ENCODE data around the gene SLMAP. TPM values are rescaled to one million over a fixed set of nuclear protein-coding genes. Genes with fewer than 3 reads are reported as not detected.

Gene SLMAP
- total RNA-seq, 1 donor from 2014 or later, result 37.8 TPM

DNA sequence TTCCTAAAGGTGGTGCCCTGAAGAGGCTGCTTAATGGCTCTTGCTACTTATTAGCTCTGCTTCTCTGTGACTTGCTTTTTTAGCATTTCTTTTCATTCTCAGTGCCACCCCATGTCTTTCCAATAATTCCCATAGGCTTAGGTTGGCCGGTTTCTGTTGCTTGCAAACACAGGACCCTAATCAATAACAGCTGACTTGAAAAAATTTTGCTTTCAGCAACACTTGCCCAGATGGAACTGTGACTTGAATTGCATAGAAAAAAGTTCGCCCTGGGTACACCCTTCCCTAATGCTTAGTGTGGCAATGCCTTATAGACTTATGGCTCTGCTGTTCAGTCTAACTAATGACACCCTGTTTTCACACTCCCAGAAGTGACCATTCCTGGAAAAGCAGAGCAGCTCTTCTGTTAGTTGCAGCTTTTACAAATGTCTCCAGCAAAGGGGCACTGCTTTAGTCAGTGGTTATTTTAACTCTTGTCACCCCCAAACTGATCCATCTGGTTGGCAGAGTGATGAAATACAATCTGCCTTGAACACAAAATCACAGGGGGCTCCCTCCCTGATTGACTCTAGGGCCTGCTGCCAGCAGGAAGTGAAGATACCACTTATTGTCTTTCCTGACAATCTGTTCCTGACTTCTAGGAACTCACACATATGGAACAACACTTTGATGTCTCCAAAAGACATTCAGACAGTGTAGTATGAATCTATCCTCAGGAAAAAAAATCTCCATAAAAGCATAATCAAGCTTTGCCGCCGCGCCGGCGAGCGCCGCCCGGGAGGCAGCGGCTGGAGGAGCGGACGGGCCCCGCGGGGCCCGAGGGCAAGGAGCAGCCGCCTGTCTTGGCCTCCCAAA lies 9.7 kb upstream of the SLMAP start:
- DNase-seq (ENCODE audit: extremely low read depth, low read depth, low spot score), result no peak

DNA sequence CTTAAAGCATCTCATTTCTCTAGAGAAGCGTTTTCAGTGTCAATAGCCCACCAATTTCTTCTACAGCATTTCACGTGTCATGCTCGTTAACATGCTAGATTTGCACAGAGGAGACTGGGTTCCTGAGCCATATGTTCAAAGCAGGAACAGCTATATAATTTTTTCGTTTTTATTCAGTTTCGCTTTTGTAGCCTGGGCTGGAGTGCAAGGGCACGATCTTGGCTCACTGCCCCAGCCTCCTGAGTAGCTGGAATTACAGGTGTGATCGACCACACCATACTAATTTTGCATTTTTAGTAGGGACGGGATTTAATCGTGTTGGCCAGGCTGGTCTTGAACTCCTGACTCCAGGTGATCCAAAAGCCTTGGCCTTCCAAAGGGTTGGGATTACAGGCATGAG lies 6.6 kb upstream of the SLMAP start:
- DNase-seq (ENCODE audit: extremely low read depth, low read depth, low spot score), result no peak

DNA sequence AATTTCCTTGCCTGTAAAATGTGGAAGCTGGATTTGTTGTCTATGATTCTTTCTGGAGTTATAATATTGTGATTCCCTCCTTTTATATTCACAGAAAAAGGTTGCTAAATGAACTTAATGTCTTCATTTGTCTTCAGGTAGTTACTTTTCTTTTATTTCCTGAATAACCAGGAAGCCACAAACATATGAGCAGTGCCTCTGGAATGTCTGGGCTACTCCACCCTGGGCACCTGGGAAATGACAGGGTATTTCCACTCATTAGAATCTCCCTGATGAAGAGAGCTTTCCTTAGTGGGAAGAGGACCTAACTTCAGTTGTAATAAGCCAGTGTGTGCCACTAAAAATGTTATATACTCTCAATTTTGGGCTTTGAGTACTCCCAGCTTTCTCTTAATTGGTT lies 3.8 kb upstream of the SLMAP start:
- no peak for DNase-seq (ENCODE audit: extremely low read depth, low read depth, low spot score)

DNA sequence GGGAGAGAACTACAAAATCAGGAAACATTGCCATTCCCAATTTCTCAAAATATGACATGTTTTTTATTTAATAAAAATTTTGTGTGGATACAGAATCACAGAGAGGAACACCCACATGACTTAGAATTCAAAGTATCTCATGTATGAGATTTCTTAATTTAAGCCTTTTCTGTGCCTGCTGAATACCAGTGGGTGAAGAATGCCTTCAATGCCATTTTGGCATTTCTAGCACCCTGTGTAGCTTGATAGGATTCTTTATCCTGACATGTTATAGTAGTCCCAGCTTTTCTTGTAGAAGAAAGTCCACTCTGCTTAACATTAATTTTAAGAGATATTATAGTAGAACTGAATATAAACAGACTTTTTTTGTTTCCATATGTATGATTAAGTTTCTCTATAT lies 3.1 kb upstream of the SLMAP start:
- no peak for DNase-seq (ENCODE audit: extremely low read depth, low read depth, low spot score)

DNA sequence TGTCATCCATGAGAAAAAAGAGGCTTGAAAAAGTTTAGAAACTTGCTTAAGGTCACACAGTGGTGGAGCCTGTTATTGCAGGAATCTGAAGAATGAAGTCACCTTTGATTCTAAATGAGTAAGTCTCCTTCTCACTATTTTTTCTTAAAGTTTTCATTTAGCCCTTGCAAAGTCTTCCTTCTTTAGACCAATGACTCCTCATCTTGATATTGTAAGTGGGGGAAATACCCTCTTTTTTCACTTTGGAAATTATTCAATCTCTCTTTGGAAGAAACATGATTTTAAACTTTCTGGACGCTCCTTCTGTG lies 787 bp upstream of the SLMAP start:
- peak; percentile 42 for DNase-seq (ENCODE audit: extremely low read depth, low read depth, low spot score)

DNA sequence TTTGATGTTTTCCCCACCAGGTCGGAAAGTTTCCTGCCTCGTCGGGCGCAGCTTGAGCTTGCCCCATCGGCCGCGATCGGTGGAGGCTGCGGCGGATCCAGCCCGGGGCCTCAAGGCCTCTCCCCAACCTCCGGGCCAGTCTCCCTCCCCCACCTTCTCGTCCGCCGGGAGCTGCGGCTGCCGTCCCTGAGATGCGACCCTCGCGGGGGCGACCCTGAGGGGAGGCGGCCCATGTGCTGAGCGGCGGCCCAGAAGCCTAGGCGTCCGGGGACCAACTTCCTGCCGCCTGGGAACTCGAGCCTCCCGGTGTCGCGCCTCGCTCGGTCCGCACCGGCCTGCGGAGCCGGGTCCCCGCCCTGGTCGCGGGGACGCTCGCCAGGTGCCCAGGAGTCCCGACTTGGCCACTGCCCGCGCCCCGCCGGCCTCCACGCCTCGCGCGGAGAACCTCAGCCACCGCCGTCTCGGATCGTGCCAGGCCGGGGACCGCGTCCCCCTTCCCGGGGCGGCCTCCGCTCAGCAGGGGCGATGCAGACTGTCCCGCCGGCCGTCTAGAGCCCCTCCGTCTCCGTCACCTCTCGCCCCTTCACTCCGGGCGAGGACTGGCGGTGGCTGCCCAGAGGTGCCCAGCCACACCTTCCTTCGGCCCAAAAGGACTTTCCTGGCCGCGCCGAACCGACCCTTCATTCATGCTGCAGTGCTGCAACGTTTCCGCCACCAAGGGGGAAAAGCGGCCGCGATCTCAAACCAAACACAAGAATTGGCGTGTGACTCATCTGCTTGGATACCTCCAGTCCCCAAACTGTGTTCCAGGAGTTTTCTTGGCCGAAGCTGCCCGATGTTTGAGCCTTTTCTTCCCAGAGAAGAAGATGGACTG lies 656 bp downstream of the SLMAP start:
- DNase-seq (ENCODE audit: extremely low read depth, low read depth, low spot score), result no peak

- DNase-seq (ENCODE audit: extremely low read depth, low read depth, low spot score), result no peak
Observed at GRCh38 chr3:57757642-57758297, 1.7 kb downstream of the SLMAP start.

GRCh38 chr3:57758686-57759085 lies 2.6 kb downstream of the SLMAP start:
- DNase-seq (ENCODE audit: extremely low read depth, low read depth, low spot score), result no peak

DNA sequence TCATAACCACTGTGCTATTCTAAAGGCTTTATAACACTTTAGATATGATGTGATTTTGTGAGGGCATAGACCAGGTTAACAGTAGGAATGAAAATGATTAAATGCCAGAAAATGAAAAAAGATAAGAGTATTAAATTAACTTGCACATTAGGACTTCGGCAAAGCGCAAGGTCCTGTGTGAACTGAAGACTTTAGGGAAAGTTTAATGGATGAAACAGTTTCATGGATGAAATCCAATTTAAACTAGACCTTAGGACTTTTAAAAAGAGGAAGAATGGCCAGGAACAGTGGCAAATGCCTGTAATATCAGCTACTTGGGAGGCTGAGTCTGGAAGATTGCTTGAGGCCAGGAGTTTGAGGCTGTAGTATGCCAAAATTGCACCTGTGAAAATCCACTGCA lies 8.7 kb downstream of the SLMAP start:
- DNase-seq (ENCODE audit: extremely low read depth, low read depth, low spot score), result no peak

- DNase-seq (ENCODE audit: extremely low read depth, low read depth, low spot score), result no peak
Observed at GRCh38 chr3:57768595-57768994, 12.5 kb downstream of the SLMAP start.

DNA sequence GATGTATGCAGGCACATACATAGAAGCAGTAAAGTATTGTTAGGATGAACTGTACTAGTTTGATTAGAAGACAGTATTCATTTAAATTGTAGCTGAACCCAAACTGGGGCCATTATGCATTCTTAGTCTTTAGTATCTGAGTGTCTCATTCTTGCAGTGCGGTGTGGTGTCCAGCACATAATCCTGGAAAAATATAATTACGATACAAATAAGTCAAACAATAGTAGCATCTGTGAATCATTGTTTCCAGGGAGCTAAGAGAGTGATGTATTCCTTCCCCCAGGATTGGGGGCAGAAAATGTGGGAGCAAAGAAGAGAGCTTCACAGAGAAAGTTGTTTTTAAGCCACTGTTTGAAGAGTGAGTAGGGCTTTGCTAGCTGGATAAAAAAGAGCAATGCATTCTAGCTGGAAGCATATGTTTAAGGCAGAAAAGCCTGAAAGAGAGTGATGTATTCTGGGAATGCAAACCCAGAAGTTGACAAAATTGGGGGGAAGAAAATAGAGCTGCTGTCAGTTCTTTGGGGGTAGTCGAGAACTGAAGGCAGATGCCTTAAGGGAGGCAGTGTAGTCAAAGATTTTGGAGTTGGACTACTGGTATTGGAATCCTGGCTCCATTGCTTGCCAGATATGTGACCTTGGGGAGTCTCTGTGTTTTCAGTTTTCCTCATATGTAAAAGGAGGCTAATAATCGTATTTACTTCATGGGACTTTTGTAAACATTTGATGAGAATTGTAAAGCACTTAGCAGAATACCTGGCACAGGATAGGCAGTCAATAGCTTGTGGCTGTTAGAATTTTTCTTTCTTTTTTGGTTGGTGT lies 14.1 kb downstream of the SLMAP start:
- no peak for DNase-seq (ENCODE audit: extremely low read depth, low read depth, low spot score)

DNA sequence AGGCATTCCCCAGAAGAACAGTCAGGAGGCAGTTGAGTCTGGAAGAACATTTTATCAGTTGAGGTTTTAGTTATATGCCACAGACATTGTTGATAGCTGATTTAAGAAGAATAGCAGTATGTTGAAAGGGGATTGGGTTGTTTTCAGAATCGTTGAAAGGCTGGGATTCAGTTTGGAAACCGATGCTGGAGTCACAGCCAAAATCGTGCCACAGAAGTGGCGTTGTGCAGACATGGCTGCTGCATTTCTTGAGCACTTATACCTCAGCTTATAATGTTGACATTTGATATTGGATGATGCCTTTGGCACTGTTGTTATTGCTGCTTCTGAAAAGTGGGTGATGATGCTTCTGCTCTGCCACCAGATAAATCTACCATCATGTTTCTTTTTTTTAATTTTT lies 16.1 kb downstream of the SLMAP start:
- no peak for DNase-seq (ENCODE audit: extremely low read depth, low read depth, low spot score)

- no peak for DNase-seq (ENCODE audit: extremely low read depth, low read depth, low spot score)
Observed at GRCh38 chr3:57777774-57778173, 21.7 kb downstream of the SLMAP start.

DNA sequence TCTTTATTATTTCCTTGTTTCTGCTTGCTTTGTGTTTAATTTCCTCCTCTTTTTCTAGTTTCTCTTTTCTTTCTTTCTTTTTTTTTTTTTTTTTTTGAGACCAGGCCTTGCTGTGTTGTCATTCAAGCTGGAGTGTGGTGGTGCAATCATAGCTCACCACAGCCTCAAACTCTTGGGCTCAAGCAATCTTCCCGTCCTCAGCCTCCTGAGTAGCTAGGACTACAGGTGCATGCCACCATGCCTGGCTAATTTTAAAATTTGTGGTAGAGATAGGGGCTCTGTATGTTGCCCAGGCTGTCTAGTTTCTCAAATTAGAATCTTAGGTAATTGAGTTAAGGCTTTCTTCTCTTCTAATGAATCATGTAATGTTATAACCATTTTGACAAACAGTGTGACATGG lies 22.4 kb downstream of the SLMAP start:
- no peak for DNase-seq (ENCODE audit: extremely low read depth, low read depth, low spot score)

DNA sequence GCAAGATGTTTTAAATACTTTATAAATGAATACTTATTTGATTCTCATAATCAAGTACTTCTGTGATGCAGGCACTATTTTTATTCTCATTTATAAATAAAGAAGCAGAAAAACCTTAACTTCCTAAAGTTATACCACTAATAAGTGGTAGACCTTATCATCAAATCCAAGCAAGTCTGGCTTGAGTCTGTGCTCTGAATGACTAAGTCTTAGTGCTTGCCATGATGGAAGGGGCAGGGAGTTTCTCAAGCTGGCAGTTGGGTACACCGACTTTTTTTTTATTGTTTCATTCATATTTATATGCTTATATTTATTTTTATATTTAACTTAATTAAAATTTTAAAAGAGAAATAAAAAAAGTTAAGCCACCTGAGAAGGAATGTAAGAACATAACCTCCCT lies 23.6 kb downstream of the SLMAP start:
- DNase-seq (ENCODE audit: extremely low read depth, low read depth, low spot score), result no peak

- DNase-seq (ENCODE audit: extremely low read depth, low read depth, low spot score), result no peak
Observed at GRCh38 chr3:57783186-57784088, 27.3 kb downstream of the SLMAP start.

DNA sequence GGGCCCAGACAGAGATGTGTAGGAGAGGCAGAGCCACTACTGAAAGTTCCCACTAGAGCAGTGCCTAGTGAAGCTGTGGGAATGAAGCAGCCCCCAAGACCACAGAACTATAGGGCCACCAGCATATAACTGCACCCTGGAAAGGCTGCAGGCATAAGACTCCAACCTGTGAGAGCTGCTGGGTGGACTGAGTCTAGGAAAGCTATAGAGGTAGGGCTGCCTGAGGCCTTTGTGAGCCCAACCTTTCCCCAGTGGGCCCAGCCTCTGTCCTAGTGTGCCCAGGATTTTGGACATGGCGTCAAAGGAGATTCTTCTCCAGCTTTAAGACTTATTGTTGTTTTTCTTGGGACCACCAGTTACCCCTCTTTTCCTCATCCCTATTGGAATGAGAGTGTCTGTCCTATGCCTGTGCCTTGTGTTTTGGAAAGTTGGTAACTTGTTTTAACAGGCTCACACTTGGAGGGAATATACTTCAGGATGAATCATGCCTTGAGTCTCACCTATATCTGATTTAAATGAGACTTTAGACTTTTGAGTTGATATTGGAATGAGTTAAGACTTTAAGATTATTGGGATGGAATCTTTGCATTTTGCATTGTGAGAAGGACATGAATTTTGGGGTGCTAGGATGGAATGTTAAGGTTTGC lies 28.1 kb downstream of the SLMAP start:
- no peak for DNase-seq (ENCODE audit: extremely low read depth, low read depth, low spot score)

- no peak for DNase-seq (ENCODE audit: extremely low read depth, low read depth, low spot score)
Observed at GRCh38 chr3:57785446-57785845, 29.3 kb downstream of the SLMAP start.

All from glomerular endothelial cell (primary cell).